ENCODE measurements around the gene CD14. TPM values are rescaled to one million over a fixed set of nuclear protein-coding genes. Genes with fewer than 3 reads are reported as not detected.
"Not testable (repeated sequence)": the region's sequence is repeated elsewhere in the genome, so short reads cannot be mapped to it uniquely, and the experiment has no call there.

Gene CD14
- total RNA-seq, 1 donor from 2014 or later: 0.17 TPM

DNA sequence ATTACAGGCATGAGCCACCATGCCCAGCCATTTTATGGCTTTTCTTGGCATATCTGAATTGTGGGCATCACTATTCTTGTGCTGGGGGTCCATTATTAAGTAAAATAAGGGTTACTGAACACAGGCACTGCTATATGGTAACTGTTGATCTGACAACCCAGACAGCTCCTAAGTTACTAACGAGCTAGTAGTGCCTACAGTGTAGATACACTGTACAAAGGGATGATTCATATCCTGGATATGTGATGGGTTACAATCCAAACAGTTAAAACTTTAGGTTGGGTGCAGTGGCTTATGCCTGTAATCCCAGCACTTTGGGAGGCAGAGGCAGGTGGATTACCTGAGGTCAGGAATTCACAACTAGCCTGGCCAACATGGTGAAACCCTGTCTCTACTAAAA, 4.3 kb downstream of the CD14 start:
- Mint-ChIP-seq H3K9me3 (no peaks in the 10 kb centered on the region), H3K27me3 (peaks cover 6% of the 10 kb centered on the region), H3K27ac (no peak overlapping the region), H3K36me3 (no peaks in the 10 kb centered on the region), H3K4me3 (no peak overlapping the region), H3K4me1 (ENCODE audit: unreplicated experiment) (no peaks in the 10 kb centered on the region)
- peak; percentile 7 for DNase-seq (ENCODE audit: extremely low spot score, unreplicated experiment)
- TF ChIP-seq CTCF (conservative IDR thresholded peaks at IDR 0.05): no peak

GRCh38 chr5:140627972-140628371, 5.0 kb downstream of the CD14 start:
- no peaks in the 10 kb centered on the region for H3K9me3 Mint-ChIP-seq
- H3K36me3 Mint-ChIP-seq: no peaks in the 10 kb centered on the region

DNA sequence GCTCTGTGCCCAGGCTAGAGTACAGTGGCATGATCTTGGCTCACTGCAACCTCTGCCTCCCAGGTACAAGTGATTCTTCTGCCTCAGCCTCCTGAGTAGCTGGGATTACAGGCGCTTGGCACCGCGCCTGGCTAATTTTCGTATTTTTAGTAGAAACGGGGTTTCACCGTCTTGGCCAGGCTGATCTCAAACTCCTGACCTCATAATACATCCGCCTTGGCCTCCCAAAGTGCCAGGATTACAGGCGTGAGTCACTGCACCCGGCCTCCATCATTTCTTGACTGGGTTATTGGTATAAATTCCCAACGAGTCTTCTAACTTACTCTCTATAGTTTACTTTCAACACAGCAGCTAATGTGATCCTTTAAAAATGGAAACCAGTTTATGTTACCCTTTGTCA, 8.1 kb downstream of the CD14 start:
- DNase-seq (ENCODE audit: extremely low spot score, unreplicated experiment): peak; percentile 4
- not testable (repeated sequence) for H3K4me1 Mint-ChIP-seq (ENCODE audit: unreplicated experiment); H3K9me3 Mint-ChIP-seq; H3K4me3 Mint-ChIP-seq; H3K36me3 Mint-ChIP-seq; H3K27ac Mint-ChIP-seq
- H3K27me3 Mint-ChIP-seq: peaks cover 20% of the 10 kb centered on the region

More at GRCh38 chr5:140627972-140628371, 5.0 kb downstream of the CD14 start:
- no peak for DNase-seq (ENCODE audit: extremely low spot score, unreplicated experiment)
- H3K27me3 Mint-ChIP-seq: peaks cover 6% of the 10 kb centered on the region
- H3K4me1 Mint-ChIP-seq (ENCODE audit: unreplicated experiment): no peaks in the 10 kb centered on the region
- H3K27ac Mint-ChIP-seq: no peak overlapping the region
- TF ChIP-seq CTCF (conservative IDR thresholded peaks at IDR 0.05): no peak
- H3K4me3 Mint-ChIP-seq: no peak overlapping the region

- not testable (repeated sequence) for H3K9me3 Mint-ChIP-seq; H3K4me3 Mint-ChIP-seq; H3K36me3 Mint-ChIP-seq; H3K4me1 Mint-ChIP-seq (ENCODE audit: unreplicated experiment); H3K27ac Mint-ChIP-seq
- DNase-seq (ENCODE audit: extremely low spot score, unreplicated experiment): peak; percentile 1
- H3K27me3 Mint-ChIP-seq: peaks cover 29% of the 10 kb centered on the region
Measured at GRCh38 chr5:140623061-140623460, 9.9 kb downstream of the CD14 start.

DNA sequence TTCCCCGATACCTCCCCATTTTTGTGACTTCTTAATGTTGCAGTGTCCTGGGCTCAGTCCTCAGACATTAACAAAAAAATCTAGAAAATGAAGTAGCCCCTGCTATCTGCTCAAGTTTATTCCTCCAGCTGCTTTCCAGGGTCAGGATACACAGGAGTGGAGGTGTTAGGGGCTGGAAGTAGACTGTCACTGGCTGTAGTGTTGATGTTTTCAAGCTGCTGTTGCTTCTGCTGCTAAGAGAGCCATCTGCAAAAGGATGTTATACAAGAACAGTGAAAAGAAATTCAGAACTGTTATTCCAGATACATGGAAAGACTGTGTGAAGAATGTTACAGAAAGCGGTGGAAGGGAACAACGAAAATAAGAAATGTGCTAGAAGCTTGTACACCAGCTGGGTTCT, 10.7 kb downstream of the CD14 start:
- H3K4me3 Mint-ChIP-seq: no peak overlapping the region
- H3K36me3 Mint-ChIP-seq: no peaks in the 10 kb centered on the region
- peak; percentile 42 for DNase-seq (ENCODE audit: extremely low spot score, unreplicated experiment)
- H3K9me3 Mint-ChIP-seq: peaks cover 5% of the 10 kb centered on the region
- no peak for TF ChIP-seq CTCF (conservative IDR thresholded peaks at IDR 0.05)
- no peaks in the 10 kb centered on the region for H3K4me1 Mint-ChIP-seq (ENCODE audit: unreplicated experiment)
- H3K27ac Mint-ChIP-seq: no peak overlapping the region
- H3K27me3 Mint-ChIP-seq: peaks cover 29% of the 10 kb centered on the region

DNA sequence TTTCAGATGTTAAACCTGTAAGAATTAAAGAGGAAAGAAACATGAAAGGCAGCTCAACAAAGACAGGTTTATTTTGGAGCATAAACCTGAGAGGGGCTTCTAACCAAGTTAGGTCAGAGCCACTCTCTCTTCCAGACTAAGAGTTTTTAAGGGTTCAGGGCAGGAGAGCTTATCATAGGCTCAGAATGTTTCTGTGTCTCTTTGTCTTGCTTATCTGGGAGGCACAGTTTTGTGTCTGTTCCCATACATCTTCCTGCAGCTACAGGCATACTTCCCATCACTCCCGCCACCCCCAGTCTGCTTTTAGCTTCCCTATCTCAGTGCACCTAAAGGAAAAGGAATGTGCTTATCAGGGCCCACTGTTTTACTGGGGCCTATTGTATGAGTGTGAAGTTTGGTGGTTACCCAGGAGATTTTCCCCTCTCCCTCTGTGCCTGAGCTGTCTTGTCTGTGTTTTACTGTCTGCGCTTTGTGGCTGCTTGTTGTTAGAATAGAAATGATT, 21.9 kb downstream of the CD14 start:
- Mint-ChIP-seq H3K4me3 (no peak overlapping the region), H3K27ac (no peak overlapping the region), H3K36me3 (no peaks in the 10 kb centered on the region), H3K27me3 (peaks cover 3% of the 10 kb centered on the region), H3K9me3 (peaks cover 4% of the 10 kb centered on the region), H3K4me1 (ENCODE audit: unreplicated experiment) (no peaks in the 10 kb centered on the region)
- no peak for TF ChIP-seq CTCF (conservative IDR thresholded peaks at IDR 0.05)
- no peak for DNase-seq (ENCODE audit: extremely low spot score, unreplicated experiment)

- no peak for DNase-seq (ENCODE audit: extremely low spot score, unreplicated experiment)
- H3K9me3 Mint-ChIP-seq: peaks cover 4% of the 10 kb centered on the region
- no peak overlapping the region for H3K4me3 Mint-ChIP-seq
- TF ChIP-seq CTCF (conservative IDR thresholded peaks at IDR 0.05): no peak
- peaks cover 3% of the 10 kb centered on the region for H3K27me3 Mint-ChIP-seq
- H3K4me1 Mint-ChIP-seq (ENCODE audit: unreplicated experiment): no peaks in the 10 kb centered on the region
- H3K36me3 Mint-ChIP-seq: no peaks in the 10 kb centered on the region
- no peak overlapping the region for H3K27ac Mint-ChIP-seq
Measured at GRCh38 chr5:140609126-140609525, 23.8 kb downstream of the CD14 start.
